ENCODE data around the gene GCK.
A peak's percentile ranks its signal among the peaks of the same experiment; 100 is the strongest.
"Not testable (repeated sequence)": the region's sequence is repeated elsewhere in the genome, so short reads cannot be mapped to it uniquely, and the experiment has no call there.

The GCK gene

GRCh38 chr7:44176486-44176885, 12.8 kb downstream of the GCK start:
- no peak for DNase-seq

- no peak for DNase-seq
These were observed 13.5 kb downstream of the GCK start for GRCh38 chr7:44175730-44176129.

- DNase-seq, result not testable (repeated sequence)
These were observed 14.6 kb downstream of the GCK start for GRCh38 chr7:44174694-44174948.

GRCh38 chr7:44173911-44174693, 15.1 kb downstream of the GCK start:
- DNase-seq, result no peak

GRCh38 chr7:44172803-44173424, 16.3 kb downstream of the GCK start:
- peak; percentile 81 for DNase-seq

- no peak for DNase-seq
These were observed 16.9 kb downstream of the GCK start for GRCh38 chr7:44172352-44172751.

GRCh38 chr7:44171901-44172300, 17.3 kb downstream of the GCK start:
- not testable (repeated sequence) for DNase-seq

GRCh38 chr7:44167920-44168319, 21.3 kb downstream of the GCK start:
- no peak for DNase-seq

- DNase-seq, result no peak
These were observed 25.6 kb downstream of the GCK start for GRCh38 chr7:44163591-44163990.

- DNase-seq, result no peak
These were observed 26.3 kb downstream of the GCK start for GRCh38 chr7:44162785-44163395.

- no peak for DNase-seq
These were observed 27.1 kb downstream of the GCK start for GRCh38 chr7:44162179-44162578.

GRCh38 chr7:44161371-44161770, 27.9 kb downstream of the GCK start:
- DNase-seq, result no peak

- no peak for DNase-seq
These were observed 29.2 kb downstream of the GCK start for GRCh38 chr7:44159824-44160630.

GRCh38 chr7:44158873-44159631, 30.2 kb downstream of the GCK start:
- DNase-seq, result no peak

- DNase-seq, result peak; percentile 19
These were observed 31.0 kb downstream of the GCK start for GRCh38 chr7:44158096-44158872.

GRCh38 chr7:44157116-44158080, 31.8 kb downstream of the GCK start:
- DNase-seq, result no peak

GRCh38 chr7:44156453-44157010, 32.7 kb downstream of the GCK start:
- DNase-seq, result no peak

GRCh38 chr7:44155191-44156185, 33.8 kb downstream of the GCK start:
- no peak for DNase-seq

- no peak for DNase-seq
These were observed 34.5 kb downstream of the GCK start for GRCh38 chr7:44154703-44155102.
